CD4-positive, alpha-beta T cell treated with Interleukin-17A for 4 hours (primary cell): ENCODE results near the gene CHRNG.

Experiments used
- DNase-seq: peaks from one replicate; pipeline ENCODE4 v3.0.0-alpha.2; 2020; ENCODE audit warnings: mixed read lengths

CHRNG gene

GRCh38 chr2:232539298-232540231 is at the start of gene CHRNG:
Gene CHRNG, plus strand, starts transcription at chr2:232539692. Its CDS starts 56 bp downstream, at chr2:232539748.
- no peak for DNase-seq

- no peak for DNase-seq
Measured at GRCh38 chr2:232490221-232491138, 49.0 kb upstream of the CHRNG start.

DNA sequence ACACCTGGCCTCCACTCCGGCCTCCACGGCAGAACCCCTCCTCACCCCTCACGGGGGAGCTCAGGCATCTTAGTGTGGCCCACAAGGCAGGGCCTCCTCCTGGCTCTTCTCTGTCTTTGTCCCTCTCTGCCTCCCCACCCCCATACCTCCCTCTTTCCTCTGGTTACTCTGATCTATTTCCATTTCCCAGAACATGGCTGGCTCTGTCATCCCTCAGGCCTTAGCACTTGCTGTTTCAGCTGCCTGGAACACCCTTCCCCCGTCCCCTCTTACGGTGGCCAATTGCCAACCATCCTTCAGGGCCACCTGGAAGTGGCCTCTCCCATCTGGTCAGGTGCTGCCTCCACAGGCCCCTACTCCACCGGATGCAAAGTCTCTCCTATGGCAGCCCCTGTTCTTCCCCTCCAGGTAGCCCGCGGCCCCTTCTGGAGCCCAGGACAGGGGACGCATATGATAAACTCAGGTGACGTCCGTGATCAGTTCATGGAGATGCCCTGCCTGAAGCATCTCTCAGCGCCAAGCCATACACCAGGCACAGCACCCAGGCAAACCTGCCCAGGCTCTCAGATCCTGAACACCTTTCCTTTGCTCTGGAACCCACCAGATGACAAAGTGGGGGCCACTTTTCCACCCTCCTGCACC is 48.2 kb upstream of the CHRNG start:
- no peak for DNase-seq

GRCh38 chr2:232492236-232492848 is 47.1 kb upstream of the CHRNG start:
- no peak for DNase-seq

DNA sequence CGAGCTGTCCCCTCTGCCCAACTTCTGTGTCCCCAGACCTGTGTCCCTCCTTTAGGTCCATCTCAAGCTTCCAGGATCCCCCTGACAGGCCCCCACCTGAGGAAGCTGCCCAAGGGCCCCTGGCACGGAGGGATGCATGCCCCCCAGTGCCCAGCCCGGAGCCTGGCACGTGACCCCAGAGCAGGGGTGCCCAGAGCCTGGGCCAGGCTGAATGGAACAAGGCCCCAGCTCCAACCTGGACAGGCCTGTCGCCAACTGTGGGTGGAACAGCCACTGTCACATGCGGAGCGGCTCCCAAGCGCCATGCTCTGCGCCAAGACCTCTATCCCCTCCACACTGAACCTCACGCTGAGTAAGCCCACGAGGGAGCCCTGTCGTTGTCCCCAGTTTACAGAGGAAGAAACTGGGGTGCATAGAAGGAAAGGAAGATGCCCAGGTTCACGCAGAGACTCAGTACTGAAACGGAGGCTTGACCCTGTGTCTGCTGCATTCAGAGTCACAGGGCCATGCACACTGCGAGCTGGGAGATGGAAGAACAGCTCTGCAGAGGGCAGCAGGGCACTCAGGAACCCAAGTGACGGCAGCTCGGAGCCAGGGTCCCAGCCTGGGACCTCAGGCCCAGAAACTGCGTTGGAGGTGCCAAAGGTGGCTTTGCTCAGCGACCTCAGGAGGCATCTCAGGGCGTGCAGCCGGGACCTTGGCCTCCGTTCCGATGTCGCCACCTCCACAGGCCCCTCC is 46.4 kb upstream of the CHRNG start:
- DNase-seq = no peak

DNA sequence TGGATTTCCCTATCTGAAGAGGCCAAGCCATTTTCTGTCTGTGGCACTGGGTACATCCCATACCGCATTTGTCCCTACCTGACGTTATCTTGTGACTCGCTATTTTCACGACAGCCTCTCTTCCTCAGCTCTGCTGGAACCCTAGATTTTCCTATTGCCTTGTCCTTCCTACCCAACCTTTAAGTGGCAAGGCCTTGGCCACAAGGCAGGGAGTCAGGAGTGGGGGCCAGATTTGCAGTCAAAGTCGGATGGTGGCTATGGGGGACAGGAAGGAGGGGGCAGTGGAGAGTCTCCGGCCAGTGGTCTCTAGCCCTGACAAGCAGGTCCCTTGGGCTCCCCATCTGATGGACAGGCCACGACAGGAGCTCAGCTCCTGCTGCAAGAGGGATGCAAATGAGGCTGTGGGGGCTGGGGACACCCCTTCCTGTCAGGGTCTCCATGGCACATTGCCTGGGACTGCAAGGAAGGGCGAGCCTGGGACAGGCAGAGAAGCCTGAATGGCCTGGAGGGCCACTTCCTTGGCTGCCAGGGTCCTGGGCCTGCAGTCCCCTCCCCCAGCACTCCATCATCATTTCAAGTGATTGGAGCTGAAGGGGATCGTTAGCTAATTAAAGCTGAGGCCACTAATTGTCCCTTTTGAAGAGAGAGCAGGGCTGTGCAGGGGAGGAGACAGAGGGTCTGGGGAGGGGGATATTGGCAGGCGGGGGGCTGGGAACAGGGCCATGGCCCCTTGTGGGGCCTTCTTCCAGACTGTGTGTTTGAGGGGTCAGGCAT is 45.6 kb upstream of the CHRNG start:
- no peak for DNase-seq

DNA sequence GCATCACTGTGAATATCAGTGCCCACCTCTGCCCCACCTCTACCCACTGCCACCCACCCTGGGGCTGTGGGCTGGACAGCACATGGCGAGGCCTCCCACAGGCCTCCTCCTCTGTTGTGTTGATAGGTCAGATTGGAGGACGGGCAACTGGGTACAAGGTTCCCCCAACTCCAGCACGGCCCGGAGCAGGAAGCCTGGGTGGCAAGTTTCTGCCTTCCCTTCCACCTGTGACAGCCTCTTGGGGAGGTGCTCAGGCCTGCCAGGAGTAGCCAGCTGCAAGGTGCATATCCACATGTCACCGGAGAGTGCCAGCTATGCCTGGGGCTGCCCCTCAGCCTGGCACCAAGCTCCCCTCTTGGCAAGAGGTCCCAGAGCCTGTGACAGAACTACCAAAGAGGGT is 45.0 kb upstream of the CHRNG start:
- no peak for DNase-seq

DNA sequence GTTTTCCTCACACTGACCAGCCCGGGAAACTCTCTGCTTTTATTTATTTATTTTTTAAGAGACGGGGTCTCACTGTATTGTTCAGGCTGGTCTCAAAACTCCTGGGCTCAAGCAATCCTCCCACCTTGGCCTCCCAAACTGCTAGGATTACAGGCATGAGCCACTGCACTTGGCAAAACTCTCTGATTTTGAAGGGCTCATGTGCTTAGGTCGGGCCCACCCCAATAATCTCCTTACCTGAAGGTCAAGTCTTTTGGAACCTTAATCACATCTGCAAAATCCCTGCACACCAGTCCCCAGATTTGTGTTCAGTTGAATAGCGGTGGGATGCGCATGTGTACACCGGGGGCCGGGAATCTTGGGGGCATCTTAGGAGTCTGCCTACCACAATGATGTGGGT is 44.2 kb upstream of the CHRNG start:
- DNase-seq = no peak

DNA sequence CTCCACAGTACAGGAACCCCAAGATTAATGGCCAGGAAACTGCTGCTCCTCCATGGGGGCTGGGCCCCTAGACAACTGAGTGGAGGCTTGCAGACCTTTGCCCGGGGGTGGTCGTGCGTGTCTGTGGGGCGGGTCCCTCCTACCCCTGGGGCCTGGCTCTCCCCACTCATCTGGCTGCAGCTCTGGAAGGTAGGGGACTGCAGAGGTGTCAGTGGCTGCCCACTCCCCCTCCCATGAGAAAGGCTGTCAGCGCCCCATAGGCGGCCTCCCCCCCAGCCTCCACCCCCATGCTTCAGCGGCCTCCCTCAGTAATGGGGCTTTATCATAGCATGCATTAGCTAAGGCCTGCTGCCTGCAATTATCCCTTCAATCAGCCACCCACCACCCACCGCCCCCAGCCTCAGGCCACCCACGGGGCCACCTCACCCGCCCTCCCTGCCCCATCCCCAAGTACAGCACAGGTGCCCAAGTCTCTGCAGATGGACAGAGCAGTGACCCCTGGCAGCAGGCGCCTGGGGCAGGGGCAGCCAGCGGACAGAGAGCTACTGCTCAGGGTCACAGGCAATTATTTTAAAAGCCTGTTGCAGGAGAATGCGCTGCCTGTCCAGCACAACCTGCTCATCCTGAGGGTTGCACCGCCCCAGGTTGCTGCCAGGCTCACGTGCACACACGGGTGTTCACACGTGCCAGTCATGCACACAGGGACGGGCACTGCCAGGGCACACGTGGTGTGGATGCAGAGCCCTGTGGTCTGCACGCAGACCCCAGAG is 42.8 kb upstream of the CHRNG start:
- DNase-seq = no peak

DNA sequence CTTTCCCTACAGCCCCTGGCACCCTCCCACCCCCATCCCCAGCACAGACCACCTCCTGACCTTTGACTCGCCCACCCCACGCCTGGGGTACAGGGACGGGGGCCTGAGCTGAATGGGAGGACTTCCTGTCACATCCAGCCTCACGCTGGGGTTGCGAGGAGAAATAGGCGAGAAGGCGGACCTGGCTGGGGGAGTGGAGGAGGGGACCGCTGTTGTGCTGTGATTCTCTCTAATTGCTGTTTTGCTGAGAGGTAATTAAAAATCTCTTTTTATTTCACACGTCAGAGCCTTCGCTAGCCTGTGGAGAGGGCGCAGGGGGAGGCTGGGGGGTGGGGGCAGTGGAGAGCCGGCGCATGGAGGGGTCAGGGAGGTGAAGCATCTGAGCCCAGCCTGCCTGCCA is 42.1 kb upstream of the CHRNG start:
- no peak for DNase-seq

GRCh38 chr2:232498452-232498851 is 41.0 kb upstream of the CHRNG start:
- DNase-seq = no peak

DNA sequence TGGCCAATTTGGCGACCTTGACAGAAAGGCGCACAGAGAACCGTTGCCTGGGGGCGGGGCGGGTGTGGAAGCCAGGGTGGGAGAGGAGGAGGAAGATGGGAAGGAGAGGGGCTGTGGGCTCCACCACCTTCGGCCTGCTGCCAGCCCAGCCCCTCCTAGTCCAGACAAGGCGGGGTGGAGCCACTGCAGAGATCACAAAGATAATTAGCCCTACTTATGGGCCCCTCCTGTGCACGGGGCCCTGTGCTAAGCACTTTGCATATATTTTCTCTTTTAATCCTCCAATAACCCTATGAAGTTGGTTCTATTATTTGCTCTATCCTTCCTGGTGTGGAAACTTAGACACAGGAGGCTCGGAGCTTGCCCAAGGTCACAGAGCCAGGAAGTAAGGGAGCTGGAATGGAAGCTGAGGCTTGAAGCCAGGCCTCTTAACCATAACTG is 38.1 kb upstream of the CHRNG start:
- no peak for DNase-seq

- DNase-seq = no peak
Measured at GRCh38 chr2:232501794-232502390, 37.6 kb upstream of the CHRNG start.

DNA sequence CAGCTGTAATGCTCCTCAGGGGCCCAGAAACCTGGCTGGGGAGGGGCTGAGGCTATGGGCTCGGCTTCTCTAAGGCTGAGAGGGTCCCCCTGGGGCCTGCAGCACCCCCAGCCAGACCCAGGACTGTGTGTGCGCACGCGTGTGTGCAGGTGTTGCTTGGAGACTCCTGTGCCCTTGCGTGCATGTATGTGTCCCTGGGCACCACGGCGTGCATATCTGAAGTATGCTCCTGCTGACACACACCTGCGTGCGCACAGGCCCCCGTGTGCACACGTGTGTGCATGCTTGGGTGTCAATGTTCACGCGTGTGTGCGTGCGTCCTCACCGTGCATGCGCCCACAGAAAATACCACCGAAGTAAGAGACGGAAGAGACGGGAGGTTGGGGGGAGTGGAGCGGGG is 37.0 kb upstream of the CHRNG start:
- no peak for DNase-seq

GRCh38 chr2:232502911-232503808 is 36.3 kb upstream of the CHRNG start:
- DNase-seq = no peak

GRCh38 chr2:232503809-232504323 is 35.6 kb upstream of the CHRNG start:
- DNase-seq = no peak

- no peak for DNase-seq
Measured at GRCh38 chr2:232504438-232504837, 35.1 kb upstream of the CHRNG start.

GRCh38 chr2:232505856-232506255 is 33.6 kb upstream of the CHRNG start:
- no peak for DNase-seq

- no peak for DNase-seq
Measured at GRCh38 chr2:232506709-232507108, 32.8 kb upstream of the CHRNG start.
